HL-60 (cell line): ENCODE results near the gene ZNF821.

Source experiments
- GABPA ChIP-seq: IDR thresholded peaks from 2 replicates; pipeline ENCODE4 v1.6.1; 2012; ENCODE audit warnings: low read depth
- POLR2AphosphoS5 ChIP-seq: IDR thresholded peaks from 2 replicates; pipeline ENCODE4 v1.6.1; 2012; ENCODE audit warnings: low read depth
- TF ChIP-seq, protein P1 (sequence below): IDR thresholded peaks from one replicate; pipeline ENCODE4 v1.5.1; 2011; ENCODE audit warnings: low read length, control low read depth, inconsistent platforms; ENCODE audit not compliant: insufficient read depth

DNA sequence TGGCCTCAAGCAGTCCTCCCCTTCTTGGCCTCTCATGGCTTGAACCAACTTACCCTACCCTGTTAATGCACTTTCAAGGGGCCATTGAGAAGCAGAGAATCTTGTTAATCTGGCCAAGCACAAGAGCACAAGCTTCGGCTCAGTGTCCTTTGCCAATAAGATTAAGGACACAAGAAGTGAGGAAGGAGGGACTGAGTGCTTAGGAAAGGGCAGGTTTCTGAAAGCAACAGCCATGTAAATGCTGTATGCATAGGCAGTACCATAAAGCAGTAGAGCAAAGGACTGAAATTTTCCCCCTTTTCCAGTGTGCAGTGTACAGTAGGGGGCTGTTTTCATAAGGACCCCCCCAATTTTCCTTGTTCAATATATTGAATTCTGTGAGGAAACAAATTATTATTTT lies 49.0 kb upstream of the ZNF821 start:
- TF ChIP-seq, protein P1, sequence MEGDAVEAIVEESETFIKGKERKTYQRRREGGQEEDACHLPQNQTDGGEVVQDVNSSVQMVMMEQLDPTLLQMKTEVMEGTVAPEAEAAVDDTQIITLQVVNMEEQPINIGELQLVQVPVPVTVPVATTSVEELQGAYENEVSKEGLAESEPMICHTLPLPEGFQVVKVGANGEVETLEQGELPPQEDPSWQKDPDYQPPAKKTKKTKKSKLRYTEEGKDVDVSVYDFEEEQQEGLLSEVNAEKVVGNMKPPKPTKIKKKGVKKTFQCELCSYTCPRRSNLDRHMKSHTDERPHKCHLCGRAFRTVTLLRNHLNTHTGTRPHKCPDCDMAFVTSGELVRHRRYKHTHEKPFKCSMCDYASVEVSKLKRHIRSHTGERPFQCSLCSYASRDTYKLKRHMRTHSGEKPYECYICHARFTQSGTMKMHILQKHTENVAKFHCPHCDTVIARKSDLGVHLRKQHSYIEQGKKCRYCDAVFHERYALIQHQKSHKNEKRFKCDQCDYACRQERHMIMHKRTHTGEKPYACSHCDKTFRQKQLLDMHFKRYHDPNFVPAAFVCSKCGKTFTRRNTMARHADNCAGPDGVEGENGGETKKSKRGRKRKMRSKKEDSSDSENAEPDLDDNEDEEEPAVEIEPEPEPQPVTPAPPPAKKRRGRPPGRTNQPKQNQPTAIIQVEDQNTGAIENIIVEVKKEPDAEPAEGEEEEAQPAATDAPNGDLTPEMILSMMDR: no peak
- no peak for TF ChIP-seq POLR2AphosphoS5
- TF ChIP-seq GABPA: no peak
